Measurements from ENCODE around the gene DAP. TPM values are rescaled to one million over a fixed set of nuclear protein-coding genes. Genes with fewer than 3 reads are reported as not detected.

DAP gene
- total and polyA plus RNA-seq, 10 of the 15 experiments (the other 5 are each of a cell fraction or from before 2014, with no cell fraction given): 12.9 to 130 (median 49.9) TPM

DNA sequence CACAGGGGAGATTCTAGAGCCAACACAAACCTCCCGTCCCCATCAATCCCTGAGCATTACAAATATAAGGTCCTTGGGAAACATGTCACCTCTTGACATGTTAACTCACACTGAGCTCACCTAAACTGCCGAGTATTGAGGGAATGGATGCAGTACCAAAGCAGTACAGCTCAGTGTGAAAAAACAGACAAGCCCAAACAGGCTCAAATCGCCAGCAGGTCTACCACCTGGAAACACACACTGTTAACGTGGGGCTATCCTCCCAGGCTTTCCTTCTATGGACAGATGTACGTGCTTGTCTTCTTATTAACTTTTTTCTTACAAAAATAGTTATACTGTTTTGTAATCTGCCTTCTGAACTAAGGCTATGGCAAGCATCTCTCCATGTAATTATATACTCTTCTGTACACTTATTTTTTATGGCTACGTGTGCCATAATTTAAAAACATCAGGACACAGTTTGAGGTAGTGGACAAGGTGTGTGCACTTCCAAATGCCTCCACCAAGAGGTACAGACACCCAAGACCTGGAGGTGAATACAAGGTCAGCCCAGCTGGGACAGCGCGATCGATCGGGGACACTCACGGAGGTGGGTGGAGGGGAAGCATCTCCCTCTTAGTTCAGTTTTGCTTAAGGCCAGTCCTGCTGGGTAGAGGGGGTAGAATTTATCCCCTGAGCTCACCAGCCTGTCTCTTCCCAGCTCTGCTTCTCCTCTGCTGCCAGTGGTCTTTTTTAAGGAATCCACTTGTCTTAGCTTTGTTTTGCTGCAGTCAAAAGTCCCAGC, 76.5 kb downstream of the DAP start:
- ChIA-PET SMC1A (ENCODE audit: uncharacterized antibody, unreplicated experiment) (interaction anchor here (0.7 to 4.8 kb wide), 19 partner anchors 10 to 233 kb away, joined by 3 to 90 read pairs (median 4); no protein-coding TSS in a partner anchor), CTCF (interaction anchor here (1.0 to 5.1 kb wide), 13 partner anchors 11 to 232 kb away, joined by 3 to 37 read pairs (median 5); no protein-coding TSS in a partner anchor), POLR2A (interaction anchor here (0.6 to 3.8 kb wide), 6 partner anchors 20 to 232 kb away, joined by 3 to 39 read pairs (median 4); no protein-coding TSS in a partner anchor), RAD21 (ENCODE audit: unreplicated experiment) (interaction anchor here (0.7 to 4.5 kb wide), 16 partner anchors 9 to 331 kb away, joined by 3 to 93 read pairs (median 4); partner anchors contain the start of genes ANKRD33B and MARCHF6)
- Histone ChIP-seq H3K27me3 (replicated peaks in 1 of 2; ENCODE audit: control insufficient read depth in 2 of 2, insufficient read depth in 2 of 2, low read length in 1 of 2) (no peaks in the 10 kb centered on the region), H3K4me2 (ENCODE audit: control insufficient read depth, insufficient read depth) (peak overlapping the region; percentile 76), H3K9ac (ENCODE audit: control insufficient read depth, insufficient read depth, low read length) (peak overlapping the region; percentile 57; the same call in 1 of the 2 replicates), H3K4me3 (0 out of 2 replicates have a peak overlapping the region, but pooled peaks have one; percentile 17), H3K79me2 (ENCODE audit: control insufficient read depth, insufficient read depth, low read length) (peaks cover 9% of the 10 kb centered on the region), H3K36me3 (ENCODE audit: control insufficient read depth in 2 of 2, insufficient read depth in 2 of 2, low read length in 1 of 2) (peaks cover 26 to 30% of the 10 kb centered on the region in 2 experiments; a peak in 3 of 4 replicates), H3K27ac (ENCODE audit: control insufficient read depth, insufficient read depth) (peak overlapping the region; percentile 88), H3K4me1 (ENCODE audit: control insufficient read depth, insufficient read depth, low read length) (peaks cover 23% of the 10 kb centered on the region), H3K9me3 (replicated peaks; ENCODE audit: control insufficient read depth, insufficient read depth, low read length) (peaks cover 16% of the 10 kb centered on the region), H2AFZ (ENCODE audit: control insufficient read depth, low read depth, low read length) (no peak overlapping the region; the same call in 1 of the 2 replicates), H4K20me1 (ENCODE audit: control insufficient read depth, insufficient read depth) (no peaks in the 10 kb centered on the region)
- ATAC-seq (peak; percentile 76), FAIRE-seq (peak; percentile 84), DNase-seq (ENCODE audit: low read depth, low spot score) (no peak)
- 24% methylated on average over 11 of the region's 11 CpGs for WGBS (ENCODE audit: insufficient coverage, insufficient replicate concordance, low lambda C conversion rate, missing lambda C conversion rate)
- BruUV-seq (replicated peaks): TSS peak; percentile 88
- in situ Hi-C loops (cut with MboI): loop anchor here (5.0 kb wide), 1 partner anchor 232 kb away; no protein-coding TSS in a partner anchor
- intact Hi-C loops (cut with micrococcal nuclease; ENCODE audit: unreplicated experiment): loop anchor here (1.0 to 2.0 kb wide), 2 partner anchors 30 to 49 kb away; no protein-coding TSS in a partner anchor
- TF ChIP-seq, protein P1, sequence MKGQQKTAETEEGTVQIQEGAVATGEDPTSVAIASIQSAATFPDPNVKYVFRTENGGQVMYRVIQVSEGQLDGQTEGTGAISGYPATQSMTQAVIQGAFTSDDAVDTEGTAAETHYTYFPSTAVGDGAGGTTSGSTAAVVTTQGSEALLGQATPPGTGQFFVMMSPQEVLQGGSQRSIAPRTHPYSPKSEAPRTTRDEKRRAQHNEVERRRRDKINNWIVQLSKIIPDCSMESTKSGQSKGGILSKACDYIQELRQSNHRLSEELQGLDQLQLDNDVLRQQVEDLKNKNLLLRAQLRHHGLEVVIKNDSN (IDR thresholded peaks at IDR 0.05; ENCODE audit: borderline replicate concordance, extremely low read length, insufficient read depth, low read depth, low read length): no peak
- TF ChIP-seq, protein P2, sequence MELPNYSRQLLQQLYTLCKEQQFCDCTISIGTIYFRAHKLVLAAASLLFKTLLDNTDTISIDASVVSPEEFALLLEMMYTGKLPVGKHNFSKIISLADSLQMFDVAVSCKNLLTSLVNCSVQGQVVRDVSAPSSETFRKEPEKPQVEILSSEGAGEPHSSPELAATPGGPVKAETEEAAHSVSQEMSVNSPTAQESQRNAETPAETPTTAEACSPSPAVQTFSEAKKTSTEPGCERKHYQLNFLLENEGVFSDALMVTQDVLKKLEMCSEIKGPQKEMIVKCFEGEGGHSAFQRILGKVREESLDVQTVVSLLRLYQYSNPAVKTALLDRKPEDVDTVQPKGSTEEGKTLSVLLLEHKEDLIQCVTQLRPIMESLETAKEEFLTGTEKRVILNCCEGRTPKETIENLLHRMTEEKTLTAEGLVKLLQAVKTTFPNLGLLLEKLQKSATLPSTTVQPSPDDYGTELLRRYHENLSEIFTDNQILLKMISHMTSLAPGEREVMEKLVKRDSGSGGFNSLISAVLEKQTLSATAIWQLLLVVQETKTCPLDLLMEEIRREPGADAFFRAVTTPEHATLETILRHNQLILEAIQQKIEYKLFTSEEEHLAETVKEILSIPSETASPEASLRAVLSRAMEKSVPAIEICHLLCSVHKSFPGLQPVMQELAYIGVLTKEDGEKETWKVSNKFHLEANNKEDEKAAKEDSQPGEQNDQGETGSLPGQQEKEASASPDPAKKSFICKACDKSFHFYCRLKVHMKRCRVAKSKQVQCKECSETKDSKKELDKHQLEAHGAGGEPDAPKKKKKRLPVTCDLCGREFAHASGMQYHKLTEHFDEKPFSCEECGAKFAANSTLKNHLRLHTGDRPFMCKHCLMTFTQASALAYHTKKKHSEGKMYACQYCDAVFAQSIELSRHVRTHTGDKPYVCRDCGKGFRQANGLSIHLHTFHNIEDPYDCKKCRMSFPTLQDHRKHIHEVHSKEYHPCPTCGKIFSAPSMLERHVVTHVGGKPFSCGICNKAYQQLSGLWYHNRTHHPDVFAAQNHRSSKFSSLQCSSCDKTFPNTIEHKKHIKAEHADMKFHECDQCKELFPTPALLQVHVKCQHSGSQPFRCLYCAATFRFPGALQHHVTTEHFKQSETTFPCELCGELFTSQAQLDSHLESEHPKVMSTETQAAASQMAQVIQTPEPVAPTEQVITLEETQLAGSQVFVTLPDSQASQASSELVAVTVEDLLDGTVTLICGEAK (IDR thresholded peaks at IDR 0.05; ENCODE audit: borderline replicate concordance): no peak
- TF ChIP-seq GATAD2B (conservative IDR thresholded peaks at IDR 0.05; ENCODE audit: low read depth) (peak; percentile 46; the same call in 1 of the 2 replicates), ZSCAN29 (IDR thresholded peaks at IDR 0.05) (no peak), MTA3 (IDR thresholded peaks at IDR 0.05; ENCODE audit: borderline replicate concordance, low read length) (no peak), KDM1A (IDR thresholded peaks at IDR 0.05; ENCODE audit: borderline replicate concordance) (no peak), POLR2AphosphoS5 (IDR thresholded peaks at IDR 0.05; ENCODE audit: low read length) (peak; percentile 59), ESRRA (IDR thresholded peaks at IDR 0.05; ENCODE audit: low read length) (peak; percentile 74; the same call in 1 of the 2 replicates), SMC3 (IDR thresholded peaks at IDR 0.05; ENCODE audit: borderline replicate concordance, low read length) (peak; percentile 21; the same call in 1 of the 2 replicates), TCF3 (IDR thresholded peaks at IDR 0.05; ENCODE audit: borderline replicate concordance, insufficient read depth, low read depth, low read length) (0 out of 2 replicates have a peak, but pooled peaks have one; percentile 12)
- TF ChIP-seq, protein P3, sequence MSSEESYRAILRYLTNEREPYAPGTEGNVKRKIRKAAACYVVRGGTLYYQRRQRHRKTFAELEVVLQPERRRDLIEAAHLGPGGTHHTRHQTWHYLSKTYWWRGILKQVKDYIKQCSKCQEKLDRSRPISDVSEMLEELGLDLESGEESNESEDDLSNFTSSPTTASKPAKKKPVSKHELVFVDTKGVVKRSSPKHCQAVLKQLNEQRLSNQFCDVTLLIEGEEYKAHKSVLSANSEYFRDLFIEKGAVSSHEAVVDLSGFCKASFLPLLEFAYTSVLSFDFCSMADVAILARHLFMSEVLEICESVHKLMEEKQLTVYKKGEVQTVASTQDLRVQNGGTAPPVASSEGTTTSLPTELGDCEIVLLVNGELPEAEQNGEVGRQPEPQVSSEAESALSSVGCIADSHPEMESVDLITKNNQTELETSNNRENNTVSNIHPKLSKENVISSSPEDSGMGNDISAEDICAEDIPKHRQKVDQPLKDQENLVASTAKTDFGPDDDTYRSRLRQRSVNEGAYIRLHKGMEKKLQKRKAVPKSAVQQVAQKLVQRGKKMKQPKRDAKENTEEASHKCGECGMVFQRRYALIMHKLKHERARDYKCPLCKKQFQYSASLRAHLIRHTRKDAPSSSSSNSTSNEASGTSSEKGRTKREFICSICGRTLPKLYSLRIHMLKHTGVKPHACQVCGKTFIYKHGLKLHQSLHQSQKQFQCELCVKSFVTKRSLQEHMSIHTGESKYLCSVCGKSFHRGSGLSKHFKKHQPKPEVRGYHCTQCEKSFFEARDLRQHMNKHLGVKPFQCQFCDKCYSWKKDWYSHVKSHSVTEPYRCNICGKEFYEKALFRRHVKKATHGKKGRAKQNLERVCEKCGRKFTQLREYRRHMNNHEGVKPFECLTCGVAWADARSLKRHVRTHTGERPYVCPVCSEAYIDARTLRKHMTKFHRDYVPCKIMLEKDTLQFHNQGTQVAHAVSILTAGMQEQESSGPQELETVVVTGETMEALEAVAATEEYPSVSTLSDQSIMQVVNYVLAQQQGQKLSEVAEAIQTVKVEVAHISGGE (CRISPR knock-in tag; IDR thresholded peaks at IDR 0.05): no peak

Data from GM12878 (cell line).